ENCODE results near the gene AKIRIN2. TPM values are rescaled to one million over a fixed set of nuclear protein-coding genes. Genes with fewer than 3 reads are reported as not detected.

The AKIRIN2 gene
- total RNA-seq (2014; rRNA removed; shearing (Covaris generic)): 32.9 and 41.6 TPM in 2 replicates

DNA sequence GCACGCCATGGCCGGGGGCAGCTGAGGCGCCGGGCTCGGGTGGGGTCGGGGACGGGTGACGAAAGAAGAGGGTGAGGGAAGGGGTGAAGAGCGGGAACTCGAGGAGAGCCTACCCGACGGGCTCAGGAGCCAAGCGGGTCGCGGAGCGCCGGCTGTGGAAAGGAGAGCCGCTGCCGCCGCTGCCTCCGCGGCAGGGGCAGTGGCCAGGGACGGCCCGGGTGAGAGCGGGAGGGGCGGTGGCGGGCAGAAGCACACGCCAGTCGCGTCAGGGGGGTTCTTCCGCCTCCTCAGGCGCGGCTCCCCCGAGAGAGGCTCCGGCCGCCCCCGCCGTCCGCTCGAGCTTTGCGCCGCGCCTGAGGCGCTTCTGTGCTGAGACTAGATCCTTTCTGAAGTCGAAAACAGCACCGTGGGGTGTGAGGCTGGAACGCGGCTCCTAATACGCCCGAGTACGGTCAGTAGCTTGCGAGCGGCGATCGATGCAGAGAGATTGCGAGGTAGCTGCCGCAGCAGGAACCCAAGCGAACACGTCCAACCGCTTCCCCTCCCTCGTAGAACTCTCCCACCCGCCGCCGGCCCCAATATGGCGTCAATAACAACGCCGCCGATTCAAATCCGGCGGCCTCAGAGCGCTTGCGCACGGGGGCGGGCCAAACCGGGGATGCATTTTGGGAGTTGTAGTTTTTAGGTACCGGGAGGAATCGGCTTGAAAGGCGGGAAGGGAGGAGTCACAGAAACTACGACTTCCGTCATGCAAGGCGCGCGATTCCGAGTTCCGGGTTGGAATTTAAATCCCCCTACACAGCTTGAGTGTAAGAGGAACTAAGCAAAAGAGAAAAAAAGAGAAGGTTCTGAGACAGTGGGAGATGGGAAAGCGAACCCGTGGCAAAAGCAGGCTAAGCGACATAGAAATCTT is at the start of gene AKIRIN2:
TSS of gene AKIRIN2 (minus strand) at position 558 of the 913 bp plus-strand sequence. CDS start at position 9, 549 bp downstream.
- peak within 1 kb of the TSS; percentile 97 for H3K4me3 ChIP-seq (ENCODE audit: insufficient read depth, low read depth, low read length)
- no peaks in the 10 kb centered on the region for H3K27me3 ChIP-seq (ENCODE audit: control insufficient read depth, insufficient read depth, low read length)
- H3K36me3 ChIP-seq (replicated peaks; ENCODE audit: control insufficient read depth, insufficient read depth, low read length): no peaks in the 10 kb centered on the region; the same call in 1 of the 2 replicates
- peak; percentile 90 for DNase-seq

DNA sequence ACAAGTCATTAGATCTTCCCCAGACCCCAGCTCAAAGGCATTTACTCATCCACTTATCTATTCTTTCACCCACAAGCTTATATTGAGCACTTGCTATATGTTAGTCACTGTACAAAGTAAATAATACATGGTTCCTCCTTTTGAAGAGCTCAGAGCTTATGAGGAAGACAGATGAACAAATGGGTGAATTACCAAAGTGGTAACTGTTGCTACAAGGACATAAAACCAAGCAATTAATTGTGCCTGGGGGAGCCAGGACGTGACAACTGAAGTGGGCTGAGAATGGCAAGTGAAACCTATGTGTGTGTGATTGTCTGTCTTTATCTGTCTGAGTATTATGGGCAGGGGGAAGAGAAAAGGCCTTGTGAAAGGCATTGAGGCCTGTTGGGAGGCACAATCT is 45.6 kb upstream of the AKIRIN2 start:
- Histone ChIP-seq H3K4me3 (ENCODE audit: insufficient read depth, low read depth, low read length) (no peak overlapping the region), H3K36me3 (replicated peaks; ENCODE audit: control insufficient read depth, insufficient read depth, low read length) (no peaks in the 10 kb centered on the region), H3K27me3 (ENCODE audit: control insufficient read depth, insufficient read depth, low read length) (no peaks in the 10 kb centered on the region)
- DNase-seq: no peak

DNA sequence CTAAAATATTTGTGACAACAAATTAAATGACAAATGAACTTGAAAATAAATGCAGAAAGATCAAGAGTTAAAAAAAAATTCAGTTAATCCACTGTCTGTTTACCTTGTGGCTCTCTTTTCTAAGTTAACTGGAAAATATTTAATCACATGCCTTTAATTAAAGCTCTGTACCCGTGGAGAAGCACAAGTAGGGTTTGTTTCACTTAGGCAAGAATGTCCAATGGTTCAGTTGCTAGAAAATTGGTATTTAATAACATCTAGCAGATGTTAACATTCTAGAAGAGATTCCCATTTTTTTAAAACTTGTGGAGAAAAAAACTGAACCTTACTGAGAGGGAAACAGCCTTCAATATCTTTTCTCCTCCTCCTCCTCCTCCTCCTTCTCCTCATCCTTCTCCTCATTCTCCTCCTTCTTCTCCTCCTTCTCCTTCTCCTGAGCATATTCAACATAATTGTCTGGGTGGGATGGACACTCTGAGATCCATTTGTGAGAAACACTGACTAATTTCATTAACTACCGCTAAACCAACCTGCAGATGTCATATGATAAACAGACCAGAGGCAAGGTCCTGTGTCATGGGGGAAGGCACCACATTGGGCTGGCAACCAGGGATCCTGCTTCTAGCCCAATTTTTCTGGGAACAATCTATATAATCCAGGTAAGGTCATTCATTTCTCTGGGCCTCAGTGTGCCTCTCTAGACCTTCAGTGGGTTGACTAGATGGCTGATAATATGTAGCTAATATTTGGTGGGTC is 44.1 kb upstream of the AKIRIN2 start:
- Histone ChIP-seq H3K36me3 (replicated peaks; ENCODE audit: control insufficient read depth, insufficient read depth, low read length) (no peaks in the 10 kb centered on the region), H3K27me3 (ENCODE audit: control insufficient read depth, insufficient read depth, low read length) (no peaks in the 10 kb centered on the region), H3K4me3 (ENCODE audit: insufficient read depth, low read depth, low read length) (no peak overlapping the region)
- no peak for DNase-seq

DNA sequence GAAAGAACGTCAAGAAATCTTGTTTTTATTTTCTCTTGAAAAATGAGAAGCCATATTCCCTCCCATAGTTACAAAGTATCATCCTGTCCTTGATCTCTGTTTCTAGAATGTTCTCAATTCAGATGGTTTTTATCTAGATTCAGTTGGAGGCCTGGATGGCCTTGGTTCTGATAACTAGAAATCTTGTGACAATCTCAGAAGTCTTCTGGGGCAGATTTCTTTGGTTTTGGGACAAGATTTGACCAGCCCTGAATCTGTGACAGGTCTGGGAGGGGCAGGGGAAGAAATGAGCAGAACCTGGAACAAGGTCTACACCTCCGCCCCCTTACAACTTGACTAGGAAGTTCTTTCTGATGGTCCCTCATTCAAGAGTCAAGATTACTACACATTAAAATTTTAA is 41.4 kb upstream of the AKIRIN2 start:
- no peaks in the 10 kb centered on the region for H3K27me3 ChIP-seq (ENCODE audit: control insufficient read depth, insufficient read depth, low read length)
- no peak overlapping the region for H3K4me3 ChIP-seq (ENCODE audit: insufficient read depth, low read depth, low read length)
- no peak for DNase-seq
- H3K36me3 ChIP-seq (replicated peaks; ENCODE audit: control insufficient read depth, insufficient read depth, low read length): no peaks in the 10 kb centered on the region

DNA sequence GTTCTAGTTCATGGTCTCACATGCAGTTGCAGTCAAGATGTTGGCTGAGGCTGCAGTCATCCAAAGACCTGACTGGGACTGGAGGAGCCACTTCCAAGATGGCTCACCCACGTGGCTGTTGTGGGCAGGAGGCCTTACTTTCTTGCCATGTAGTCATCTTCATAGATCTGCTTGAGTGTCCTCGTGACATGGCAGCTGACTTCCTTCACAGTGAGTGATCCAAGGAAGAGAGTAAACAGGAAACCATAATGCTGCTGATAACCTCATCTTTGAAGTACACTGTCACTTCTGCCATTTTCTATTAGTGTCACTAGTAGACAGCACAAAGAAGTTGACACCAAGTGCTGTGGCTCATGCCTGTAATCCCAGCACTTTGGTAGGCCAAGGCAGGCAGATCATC is 40.1 kb upstream of the AKIRIN2 start:
- DNase-seq: no peak
- H3K36me3 ChIP-seq (replicated peaks; ENCODE audit: control insufficient read depth, insufficient read depth, low read length): no peaks in the 10 kb centered on the region
- no peak overlapping the region for H3K4me3 ChIP-seq (ENCODE audit: insufficient read depth, low read depth, low read length)
- H3K27me3 ChIP-seq (ENCODE audit: control insufficient read depth, insufficient read depth, low read length): no peaks in the 10 kb centered on the region

DNA sequence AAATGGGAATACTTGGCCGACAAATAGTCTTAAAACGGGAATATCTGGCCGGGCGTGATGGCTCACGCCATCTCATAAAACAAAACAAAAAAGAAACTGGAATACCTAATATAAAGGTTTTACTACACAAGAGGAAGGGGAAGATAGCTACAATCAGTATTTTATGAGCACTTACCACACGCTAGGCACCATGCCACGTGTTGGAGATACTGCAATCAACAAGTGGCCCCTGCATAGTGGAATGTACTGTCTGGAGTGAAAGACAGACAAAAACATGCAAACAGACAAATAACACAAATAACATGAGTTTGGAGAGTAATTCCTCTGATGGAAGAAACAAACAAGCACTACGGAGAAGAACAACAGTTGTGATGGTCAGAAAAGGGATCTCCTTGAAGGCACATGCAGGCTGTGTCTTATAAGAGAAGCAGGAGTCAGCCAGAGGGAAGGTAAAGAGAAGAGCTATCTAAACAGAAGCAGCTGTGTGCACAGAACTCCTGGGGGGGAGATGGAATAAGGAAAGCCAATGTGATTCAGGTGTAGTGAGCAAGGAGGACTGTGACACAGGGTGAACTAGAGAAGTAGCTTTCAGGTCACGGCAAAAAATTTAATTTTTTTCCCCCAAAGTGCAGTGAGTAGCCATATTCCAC is 39.1 kb upstream of the AKIRIN2 start:
- Histone ChIP-seq H3K36me3 (replicated peaks; ENCODE audit: control insufficient read depth, insufficient read depth, low read length) (no peaks in the 10 kb centered on the region), H3K4me3 (ENCODE audit: insufficient read depth, low read depth, low read length) (no peak overlapping the region), H3K27me3 (ENCODE audit: control insufficient read depth, insufficient read depth, low read length) (no peaks in the 10 kb centered on the region)
- no peak for DNase-seq

DNA sequence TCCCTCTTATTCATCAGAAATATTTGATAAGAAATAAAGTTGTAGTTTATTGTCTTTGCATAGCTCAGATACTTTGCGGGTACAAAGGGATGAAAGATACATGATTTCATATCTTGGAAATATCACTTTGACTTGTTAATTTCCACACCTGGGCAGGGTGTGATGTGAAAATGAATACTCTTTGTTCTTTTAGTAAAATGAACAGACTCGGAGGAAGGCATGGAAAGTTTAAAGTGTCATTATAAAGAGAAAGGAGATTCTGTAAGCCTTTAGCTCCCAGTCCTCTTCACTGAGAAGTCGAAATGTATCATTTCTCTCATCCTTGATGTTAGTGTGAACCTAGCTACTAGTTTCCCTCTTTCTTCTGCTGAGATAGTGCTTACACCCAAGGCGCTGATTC is 36.7 kb upstream of the AKIRIN2 start:
- DNase-seq: no peak
- Histone ChIP-seq H3K36me3 (replicated peaks; ENCODE audit: control insufficient read depth, insufficient read depth, low read length) (no peaks in the 10 kb centered on the region), H3K27me3 (ENCODE audit: control insufficient read depth, insufficient read depth, low read length) (no peaks in the 10 kb centered on the region), H3K4me3 (ENCODE audit: insufficient read depth, low read depth, low read length) (no peak overlapping the region)

DNA sequence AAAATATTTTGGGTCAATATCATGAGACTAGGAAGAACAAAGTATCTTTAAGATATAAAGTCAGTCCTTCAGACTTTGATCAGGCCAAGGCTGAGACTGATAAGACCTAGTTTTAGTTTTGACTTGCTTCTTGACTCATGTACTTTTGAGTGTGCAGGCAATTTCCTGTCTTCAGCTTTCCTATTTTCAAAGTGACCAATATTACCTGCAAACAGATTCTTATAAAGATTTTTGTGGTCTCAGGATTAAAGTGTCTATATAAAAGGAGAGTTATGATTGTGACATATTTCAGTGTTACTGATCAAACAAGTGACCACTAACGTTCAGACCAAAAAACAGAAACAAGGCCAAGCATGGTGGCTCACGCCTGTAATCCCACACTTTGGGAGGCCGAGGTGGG is 36.0 kb upstream of the AKIRIN2 start:
- no peak overlapping the region for H3K4me3 ChIP-seq (ENCODE audit: insufficient read depth, low read depth, low read length)
- H3K27me3 ChIP-seq (ENCODE audit: control insufficient read depth, insufficient read depth, low read length): no peaks in the 10 kb centered on the region
- DNase-seq: no peak
- H3K36me3 ChIP-seq (replicated peaks; ENCODE audit: control insufficient read depth, insufficient read depth, low read length): no peaks in the 10 kb centered on the region

DNA sequence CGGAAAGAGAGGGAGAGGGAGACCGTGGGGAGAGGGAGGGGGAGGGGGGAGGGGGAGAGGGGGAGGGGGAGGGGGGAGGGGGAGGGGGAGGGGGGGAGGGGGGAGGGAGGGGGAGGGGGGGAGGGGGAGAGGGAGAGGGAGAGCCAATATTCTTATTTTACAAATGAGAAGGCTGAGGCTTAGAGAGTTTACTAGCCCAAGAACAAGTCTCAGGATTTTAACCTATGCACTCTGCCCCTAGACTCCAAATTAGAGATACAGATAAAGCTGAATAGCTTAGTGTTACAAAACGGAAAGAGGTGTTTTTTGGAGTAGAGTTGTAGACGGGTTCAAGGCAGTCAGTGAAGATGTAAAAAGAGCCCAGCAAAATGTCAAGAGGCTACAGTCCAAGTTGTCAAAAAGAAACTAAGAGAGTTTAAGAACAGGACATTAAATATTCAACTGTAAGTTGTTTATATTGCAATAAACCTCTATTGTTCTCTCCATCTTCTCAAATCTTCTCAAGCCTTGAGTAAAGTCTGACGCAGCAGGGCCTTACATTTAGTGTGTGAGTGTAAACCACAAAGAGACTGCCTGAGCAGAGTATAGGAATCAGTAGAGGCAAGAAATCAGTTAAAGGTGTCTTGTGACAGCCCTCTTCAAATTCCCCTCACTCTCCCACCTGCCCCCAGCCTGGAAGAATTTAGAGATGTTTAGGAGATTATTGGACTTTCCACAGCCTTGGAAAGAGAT is 34.9 kb upstream of the AKIRIN2 start:
- Histone ChIP-seq H3K36me3 (replicated peaks; ENCODE audit: control insufficient read depth, insufficient read depth, low read length) (no peaks in the 10 kb centered on the region), H3K27me3 (ENCODE audit: control insufficient read depth, insufficient read depth, low read length) (no peaks in the 10 kb centered on the region), H3K4me3 (ENCODE audit: insufficient read depth, low read depth, low read length) (no peak overlapping the region)
- DNase-seq: no peak

DNA sequence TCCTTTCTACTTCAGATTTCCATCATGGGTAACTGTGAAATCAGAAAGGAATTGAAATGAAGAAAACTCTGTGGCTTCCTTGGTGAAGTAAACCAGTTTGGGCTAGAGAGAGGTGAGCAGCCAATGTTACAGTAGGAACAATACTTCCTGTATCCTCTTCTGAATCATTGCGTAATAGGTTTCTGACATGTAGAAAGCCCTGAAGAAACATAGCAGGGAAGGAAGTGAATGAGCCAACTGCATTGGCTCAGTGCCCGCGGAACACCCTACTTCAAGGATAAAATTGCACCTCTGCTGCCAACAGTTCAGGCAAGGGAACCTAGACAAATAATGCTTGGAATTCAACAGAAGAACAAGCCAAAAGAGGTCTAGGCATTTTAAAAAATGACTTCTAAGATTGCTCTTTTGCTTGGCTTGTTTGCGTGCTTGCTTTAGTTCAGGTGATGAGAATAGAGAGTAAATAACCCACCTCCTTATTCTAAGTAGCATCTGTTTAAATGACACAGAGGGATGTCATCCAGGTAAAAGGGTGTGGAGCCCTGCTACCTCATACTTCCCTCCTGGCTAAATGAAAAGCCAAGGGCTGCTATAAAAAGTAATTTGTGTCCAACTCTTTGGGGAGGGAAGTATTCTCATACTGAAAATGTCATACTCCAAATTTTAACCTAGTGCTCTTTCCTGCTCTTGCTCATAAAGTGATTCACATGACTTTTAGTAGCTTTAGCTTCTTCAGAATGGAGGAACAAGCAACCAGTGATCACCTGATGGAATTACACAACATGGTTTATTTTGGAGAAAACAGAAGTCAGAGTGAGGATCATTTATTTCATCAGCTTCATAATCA is 30.0 kb upstream of the AKIRIN2 start:
- Histone ChIP-seq H3K4me3 (ENCODE audit: insufficient read depth, low read depth, low read length) (no peak overlapping the region), H3K36me3 (replicated peaks; ENCODE audit: control insufficient read depth, insufficient read depth, low read length) (no peaks in the 10 kb centered on the region), H3K27me3 (ENCODE audit: control insufficient read depth, insufficient read depth, low read length) (no peaks in the 10 kb centered on the region)
- DNase-seq: no peak

DNA sequence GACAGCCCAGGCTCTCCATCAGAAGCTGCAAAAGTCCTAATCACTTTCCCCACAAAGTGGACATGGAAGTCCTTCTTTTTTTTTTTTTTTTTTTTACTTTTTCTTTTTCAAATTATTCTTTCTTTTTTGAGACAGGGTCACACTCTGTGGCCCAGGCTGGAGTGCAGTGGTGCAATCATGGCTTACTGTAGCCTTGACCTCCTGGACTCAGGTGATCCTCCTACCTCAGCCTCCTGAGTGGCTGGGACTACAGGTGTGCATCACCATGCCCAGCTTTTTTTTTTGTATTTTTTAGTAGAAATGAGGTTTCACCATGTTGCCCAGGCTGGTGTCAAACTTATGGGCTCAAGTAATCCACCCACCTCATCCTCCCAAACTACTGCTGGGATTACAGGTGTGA is 29.0 kb upstream of the AKIRIN2 start:
- Histone ChIP-seq H3K36me3 (replicated peaks; ENCODE audit: control insufficient read depth, insufficient read depth, low read length) (no peaks in the 10 kb centered on the region), H3K27me3 (ENCODE audit: control insufficient read depth, insufficient read depth, low read length) (no peaks in the 10 kb centered on the region), H3K4me3 (ENCODE audit: insufficient read depth, low read depth, low read length) (no peak overlapping the region)
- DNase-seq: no peak

DNA sequence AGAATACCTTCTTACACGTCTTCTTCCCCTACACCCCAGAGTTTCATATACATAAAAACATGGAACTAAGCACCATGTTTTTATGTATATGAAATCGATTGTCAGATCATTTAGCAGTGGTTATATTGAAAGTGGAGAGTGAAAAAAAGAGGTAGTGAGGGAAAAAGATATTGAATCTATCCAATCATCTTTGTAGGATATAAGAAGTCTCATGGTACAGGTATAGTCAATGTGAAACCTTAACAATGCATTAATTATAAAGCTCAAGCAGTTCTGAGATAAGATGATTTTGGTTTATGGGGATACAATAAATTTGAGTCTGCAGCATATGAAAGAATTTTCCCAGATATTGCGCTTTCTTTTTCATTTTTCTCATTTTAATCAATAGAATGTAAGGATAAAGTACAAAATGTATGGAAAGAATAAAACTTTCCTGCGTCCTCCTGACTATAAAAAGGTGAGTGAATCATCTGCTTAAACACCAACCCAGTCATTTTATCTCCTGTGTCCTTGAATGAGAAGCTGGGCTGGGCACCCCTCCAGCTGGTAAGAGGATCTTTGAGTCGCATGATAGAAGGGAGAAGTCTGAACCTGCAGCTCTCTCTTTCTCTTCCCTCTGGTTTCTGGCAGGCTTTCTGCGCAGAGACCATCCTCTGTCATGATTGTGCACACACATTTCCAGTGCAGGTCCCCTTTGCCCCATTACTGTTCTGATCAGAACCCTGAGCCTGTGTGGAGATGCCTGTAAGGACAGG is 28.1 kb upstream of the AKIRIN2 start:
- no peak for DNase-seq
- Histone ChIP-seq H3K27me3 (ENCODE audit: control insufficient read depth, insufficient read depth, low read length) (no peaks in the 10 kb centered on the region), H3K4me3 (ENCODE audit: insufficient read depth, low read depth, low read length) (no peak overlapping the region), H3K36me3 (replicated peaks; ENCODE audit: control insufficient read depth, insufficient read depth, low read length) (no peaks in the 10 kb centered on the region)

DNA sequence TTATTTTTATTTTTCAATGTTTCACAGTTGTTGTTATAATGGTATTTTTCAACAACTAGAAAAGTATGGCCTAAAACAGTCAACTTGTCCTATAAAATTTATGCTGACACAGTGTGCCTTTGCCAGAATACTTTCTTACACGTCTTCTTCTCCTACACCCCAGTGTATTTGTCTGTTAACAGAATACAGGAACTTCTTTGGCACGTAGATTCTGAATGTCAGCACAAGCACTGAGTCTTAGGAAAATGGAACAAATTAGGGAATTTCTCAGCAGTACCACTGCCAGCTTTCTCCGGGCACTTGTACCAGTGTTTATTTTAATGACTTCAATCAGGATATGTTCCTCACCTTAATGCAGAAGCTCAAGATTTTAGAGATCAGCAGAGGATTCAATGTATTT is 26.7 kb upstream of the AKIRIN2 start:
- Histone ChIP-seq H3K27me3 (ENCODE audit: control insufficient read depth, insufficient read depth, low read length) (no peaks in the 10 kb centered on the region), H3K4me3 (ENCODE audit: insufficient read depth, low read depth, low read length) (no peak overlapping the region), H3K36me3 (replicated peaks; ENCODE audit: control insufficient read depth, insufficient read depth, low read length) (no peaks in the 10 kb centered on the region)
- DNase-seq: no peak
